ENCODE results near the gene ABCC1.

ABCC1 gene

DNA sequence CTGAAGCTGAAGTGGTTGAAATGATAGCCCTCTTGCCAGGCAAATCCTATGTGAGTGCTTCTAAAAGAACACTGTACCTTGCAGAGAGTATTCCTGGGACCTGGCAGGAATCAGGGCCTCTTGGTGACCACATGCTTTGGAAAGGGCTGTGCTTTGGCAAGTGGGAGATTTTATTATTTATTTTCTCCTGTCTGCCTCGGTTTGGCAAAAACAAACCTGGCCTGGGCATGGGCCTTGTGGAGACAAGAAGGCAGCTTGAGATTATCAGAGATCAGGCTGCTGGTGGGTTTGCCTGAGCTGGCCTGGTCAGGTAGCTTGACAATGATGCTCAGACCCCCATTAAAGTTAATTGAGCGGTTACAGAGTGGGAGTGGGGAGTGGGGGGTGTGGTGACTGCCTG lies 24.6 kb downstream of the ABCC1 start:
- H3K4me3 ChIP-seq (ENCODE audit: insufficient read depth, low read length, poor library complexity, severe bottlenecking), result no peak overlapping the region
- H3K9me2 ChIP-seq (replicated peaks; ENCODE audit: insufficient read depth, low read length), result no peaks in the 10 kb centered on the region
- H3K27ac ChIP-seq (ENCODE audit: low read depth, low read length), result no peak overlapping the region
- no peak overlapping the region for H3K9ac ChIP-seq (ENCODE audit: low read length)
- peaks cover 96% of the 10 kb centered on the region for H3K79me2 ChIP-seq (ENCODE audit: insufficient read depth, low read length)
- no peak overlapping the region for H3K4me2 ChIP-seq (ENCODE audit: low read depth, low read length, poor library complexity, severe bottlenecking)
- H2AFZ ChIP-seq (ENCODE audit: low read depth, low read length, severe bottlenecking), result no peak overlapping the region
- TF ChIP-seq EZH2phosphoT487 (conservative IDR thresholded peaks at IDR 0.05; ENCODE audit: low read length) (no peak), CTCF (IDR thresholded peaks at IDR 0.05; ENCODE audit: insufficient read depth, low read length, poor library complexity, severe bottlenecking) (no peak)
- H3K9me3 ChIP-seq (ENCODE audit: insufficient read depth, low read length), result peaks cover 28% of the 10 kb centered on the region; the same call in 1 of the 2 replicates
- peaks cover 31% of the 10 kb centered on the region for H3K36me3 ChIP-seq (ENCODE audit: low read length)
- no peaks in the 10 kb centered on the region for H4K20me1 ChIP-seq (ENCODE audit: low read depth, low read length)
- H3K27me3 ChIP-seq (ENCODE audit: low read length), result no peaks in the 10 kb centered on the region
- no peaks in the 10 kb centered on the region for H3F3A ChIP-seq (ENCODE audit: insufficient read depth)

- Histone ChIP-seq H3K79me2 (ENCODE audit: insufficient read depth, low read length) (peaks cover 94% of the 10 kb centered on the region), H2AFZ (ENCODE audit: low read depth, low read length, severe bottlenecking) (no peak overlapping the region), H3K9ac (ENCODE audit: low read length) (no peak overlapping the region), H3K4me3 (ENCODE audit: insufficient read depth, low read length, poor library complexity, severe bottlenecking) (no peak overlapping the region), H3K4me2 (ENCODE audit: low read depth, low read length, poor library complexity, severe bottlenecking) (no peak overlapping the region), H3K36me3 (ENCODE audit: low read length) (peaks cover 33% of the 10 kb centered on the region), H3K9me2 (replicated peaks; ENCODE audit: insufficient read depth, low read length) (no peaks in the 10 kb centered on the region), H3K27me3 (ENCODE audit: low read length) (no peaks in the 10 kb centered on the region), H4K20me1 (ENCODE audit: low read depth, low read length) (no peaks in the 10 kb centered on the region), H3F3A (ENCODE audit: insufficient read depth) (no peaks in the 10 kb centered on the region), H3K27ac (ENCODE audit: low read depth, low read length) (no peak overlapping the region), H3K9me3 (ENCODE audit: insufficient read depth, low read length) (peaks cover 34% of the 10 kb centered on the region; the same call in 1 of the 2 replicates)
- TF ChIP-seq EZH2phosphoT487 (conservative IDR thresholded peaks at IDR 0.05; ENCODE audit: low read length) (no peak), CTCF (IDR thresholded peaks at IDR 0.05; ENCODE audit: insufficient read depth, low read length, poor library complexity, severe bottlenecking) (no peak)
Observed at GRCh38 chr16:15975172-15975571, 25.8 kb downstream of the ABCC1 start.

- Histone ChIP-seq H3F3A (ENCODE audit: insufficient read depth) (no peaks in the 10 kb centered on the region), H3K9me2 (replicated peaks; ENCODE audit: insufficient read depth, low read length) (no peaks in the 10 kb centered on the region), H3K79me2 (ENCODE audit: insufficient read depth, low read length) (peaks cover 94% of the 10 kb centered on the region), H3K9ac (ENCODE audit: low read length) (no peak overlapping the region), H3K36me3 (ENCODE audit: low read length) (peaks cover 27% of the 10 kb centered on the region), H2AFZ (ENCODE audit: low read depth, low read length, severe bottlenecking) (no peak overlapping the region), H3K9me3 (ENCODE audit: insufficient read depth, low read length) (peaks cover 40% of the 10 kb centered on the region; the same call in 1 of the 2 replicates), H4K20me1 (ENCODE audit: low read depth, low read length) (no peaks in the 10 kb centered on the region), H3K4me3 (ENCODE audit: insufficient read depth, low read length, poor library complexity, severe bottlenecking) (no peak overlapping the region), H3K4me2 (ENCODE audit: low read depth, low read length, poor library complexity, severe bottlenecking) (no peak overlapping the region), H3K27ac (ENCODE audit: low read depth, low read length) (no peak overlapping the region), H3K27me3 (ENCODE audit: low read length) (no peaks in the 10 kb centered on the region)
- no peak for TF ChIP-seq EZH2phosphoT487 (conservative IDR thresholded peaks at IDR 0.05; ENCODE audit: low read length)
- no peak for TF ChIP-seq CTCF (IDR thresholded peaks at IDR 0.05; ENCODE audit: insufficient read depth, low read length, poor library complexity, severe bottlenecking)
Observed at GRCh38 chr16:15976225-15976812, 26.9 kb downstream of the ABCC1 start.

Data from SU-DHL-6 (cell line).